HL-60 (cell line): Measurements from ENCODE around the gene AFAP1.

Source experiments
- CTCF ChIP-seq: IDR thresholded peaks from one replicate; pipeline ENCODE4 v1.5.1; 2011; ENCODE audit warnings: low read length, control low read depth, inconsistent platforms; ENCODE audit not compliant: insufficient read depth
- GABPA ChIP-seq: IDR thresholded peaks from 2 replicates; pipeline ENCODE4 v1.6.1; 2012; ENCODE audit warnings: low read depth
- POLR2AphosphoS5 ChIP-seq: IDR thresholded peaks from 2 replicates; pipeline ENCODE4 v1.6.1; 2012; ENCODE audit warnings: low read depth
- TF ChIP-seq, protein P1 (sequence below): IDR thresholded peaks from 2 replicates; pipeline ENCODE4 v1.6.1; 2012; ENCODE audit warnings: low read depth; ENCODE audit not compliant: insufficient replicate concordance

DNA sequence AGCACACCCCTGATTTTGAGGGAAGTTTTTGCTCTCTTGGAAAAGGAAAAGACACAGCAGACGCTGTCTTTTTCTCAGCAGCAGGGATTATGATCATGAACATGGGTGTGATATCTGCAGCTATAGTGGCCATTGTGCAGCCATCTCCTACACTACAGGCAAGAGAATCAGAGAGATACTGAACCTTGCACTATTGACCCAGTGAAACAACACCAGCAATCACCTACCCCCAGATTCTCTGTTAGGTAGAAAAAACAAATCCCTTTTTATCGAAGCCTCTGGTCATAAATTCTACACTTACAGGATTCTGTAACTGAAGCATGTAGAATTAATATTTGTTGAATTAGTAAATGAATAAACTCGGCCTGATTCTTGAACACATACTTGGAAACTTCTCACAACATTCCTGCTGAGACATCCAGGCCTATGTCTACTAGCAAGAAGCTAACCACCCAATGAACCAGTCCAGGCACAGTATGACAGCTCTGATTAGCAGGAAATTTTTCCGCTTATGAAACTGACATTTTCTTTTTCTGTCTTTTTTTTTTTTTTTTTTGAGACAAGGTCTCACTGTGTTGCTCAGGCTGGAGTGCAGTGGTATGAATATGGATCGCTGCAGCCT, 5.0 kb upstream of the AFAP1 start:
- TF ChIP-seq CTCF (no peak), POLR2AphosphoS5 (no peak), GABPA (no peak)
- TF ChIP-seq, protein P1, sequence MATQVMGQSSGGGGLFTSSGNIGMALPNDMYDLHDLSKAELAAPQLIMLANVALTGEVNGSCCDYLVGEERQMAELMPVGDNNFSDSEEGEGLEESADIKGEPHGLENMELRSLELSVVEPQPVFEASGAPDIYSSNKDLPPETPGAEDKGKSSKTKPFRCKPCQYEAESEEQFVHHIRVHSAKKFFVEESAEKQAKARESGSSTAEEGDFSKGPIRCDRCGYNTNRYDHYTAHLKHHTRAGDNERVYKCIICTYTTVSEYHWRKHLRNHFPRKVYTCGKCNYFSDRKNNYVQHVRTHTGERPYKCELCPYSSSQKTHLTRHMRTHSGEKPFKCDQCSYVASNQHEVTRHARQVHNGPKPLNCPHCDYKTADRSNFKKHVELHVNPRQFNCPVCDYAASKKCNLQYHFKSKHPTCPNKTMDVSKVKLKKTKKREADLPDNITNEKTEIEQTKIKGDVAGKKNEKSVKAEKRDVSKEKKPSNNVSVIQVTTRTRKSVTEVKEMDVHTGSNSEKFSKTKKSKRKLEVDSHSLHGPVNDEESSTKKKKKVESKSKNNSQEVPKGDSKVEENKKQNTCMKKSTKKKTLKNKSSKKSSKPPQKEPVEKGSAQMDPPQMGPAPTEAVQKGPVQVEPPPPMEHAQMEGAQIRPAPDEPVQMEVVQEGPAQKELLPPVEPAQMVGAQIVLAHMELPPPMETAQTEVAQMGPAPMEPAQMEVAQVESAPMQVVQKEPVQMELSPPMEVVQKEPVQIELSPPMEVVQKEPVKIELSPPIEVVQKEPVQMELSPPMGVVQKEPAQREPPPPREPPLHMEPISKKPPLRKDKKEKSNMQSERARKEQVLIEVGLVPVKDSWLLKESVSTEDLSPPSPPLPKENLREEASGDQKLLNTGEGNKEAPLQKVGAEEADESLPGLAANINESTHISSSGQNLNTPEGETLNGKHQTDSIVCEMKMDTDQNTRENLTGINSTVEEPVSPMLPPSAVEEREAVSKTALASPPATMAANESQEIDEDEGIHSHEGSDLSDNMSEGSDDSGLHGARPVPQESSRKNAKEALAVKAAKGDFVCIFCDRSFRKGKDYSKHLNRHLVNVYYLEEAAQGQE: no peak
